Uterus (tissue), 2 donors: ENCODE data around the gene KLHDC10.

Source experiments
- POLR2A ChIP-seq, 2 donors: fragments of 450-650 bp; IDR thresholded peaks; one replicate each; pipeline ENCODE4 v1.6.1; 2016; ENCODE audit warnings: antibody characterized with exemption in 2 of 2, mild to moderate bottlenecking in 1 of 2, moderate library complexity in 1 of 2
- TF ChIP-seq, protein P1 (sequence below), 4 experiments: fragments of 200-600 bp in 2 of 4; fragments of 450-650 bp in 2 of 4; sonication (generic) in 2 of 4; IDR thresholded peaks; one replicate each; pipeline ENCODE4 v1.5.1; 2016 to 2019; ENCODE audit warnings: antibody characterized with exemption in 4 of 4, mild to moderate bottlenecking in 2 of 4, moderate library complexity in 1 of 4

DNA sequence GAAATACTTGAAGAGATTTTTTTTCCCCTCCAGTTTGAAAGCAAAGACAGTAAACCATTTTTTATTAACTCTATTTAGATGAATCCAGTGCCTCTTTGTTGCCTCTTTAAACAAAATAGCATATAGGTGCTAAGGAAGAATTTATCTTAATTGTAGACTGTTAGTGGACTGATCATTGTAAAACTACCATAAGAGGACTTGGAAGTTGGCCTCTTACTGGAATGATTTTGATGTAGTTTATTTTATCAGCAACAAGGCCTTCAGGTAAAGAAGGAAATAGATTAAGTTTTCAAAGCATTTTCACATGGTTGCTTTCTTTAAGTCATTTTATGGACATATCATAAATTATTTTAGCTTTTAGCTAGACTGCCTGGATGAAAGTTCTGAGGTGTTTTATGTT is 53.2 kb downstream of the KLHDC10 start:
- TF ChIP-seq, protein P1, sequence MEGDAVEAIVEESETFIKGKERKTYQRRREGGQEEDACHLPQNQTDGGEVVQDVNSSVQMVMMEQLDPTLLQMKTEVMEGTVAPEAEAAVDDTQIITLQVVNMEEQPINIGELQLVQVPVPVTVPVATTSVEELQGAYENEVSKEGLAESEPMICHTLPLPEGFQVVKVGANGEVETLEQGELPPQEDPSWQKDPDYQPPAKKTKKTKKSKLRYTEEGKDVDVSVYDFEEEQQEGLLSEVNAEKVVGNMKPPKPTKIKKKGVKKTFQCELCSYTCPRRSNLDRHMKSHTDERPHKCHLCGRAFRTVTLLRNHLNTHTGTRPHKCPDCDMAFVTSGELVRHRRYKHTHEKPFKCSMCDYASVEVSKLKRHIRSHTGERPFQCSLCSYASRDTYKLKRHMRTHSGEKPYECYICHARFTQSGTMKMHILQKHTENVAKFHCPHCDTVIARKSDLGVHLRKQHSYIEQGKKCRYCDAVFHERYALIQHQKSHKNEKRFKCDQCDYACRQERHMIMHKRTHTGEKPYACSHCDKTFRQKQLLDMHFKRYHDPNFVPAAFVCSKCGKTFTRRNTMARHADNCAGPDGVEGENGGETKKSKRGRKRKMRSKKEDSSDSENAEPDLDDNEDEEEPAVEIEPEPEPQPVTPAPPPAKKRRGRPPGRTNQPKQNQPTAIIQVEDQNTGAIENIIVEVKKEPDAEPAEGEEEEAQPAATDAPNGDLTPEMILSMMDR (IDR thresholded peaks at IDR 0.05) = no peak
- TF ChIP-seq POLR2A (IDR thresholded peaks at IDR 0.05) = no peak
